ENCODE measurements around the gene TRAF2. TPM values are rescaled to one million over a fixed set of nuclear protein-coding genes. Genes with fewer than 3 reads are reported as not detected.

Gene TRAF2
- total RNA-seq, 4 donors from 2014 or later, result 9.7 to 18.3 (median 15.4) TPM

- intact Hi-C loops (cut with DNase I), result no loop called here
- WGBS, 2 donors, result 69 to 87% methylated on average over 6 of the region's 7 CpGs
Measured at GRCh38 chr9:136958473-136958872, 72.2 kb downstream of the TRAF2 start.

GRCh38 chr9:136958898-136959850, 72.9 kb downstream of the TRAF2 start:
- no peak for TF ChIP-seq POLR2A (IDR thresholded peaks at IDR 0.05)
- no peak for TF ChIP-seq CTCF (IDR thresholded peaks at IDR 0.05)
- no peak for DNase-seq
- H3K4me3 ChIP-seq (replicated peaks in 1 of 3), result no peak overlapping the region
- H3K9me3 ChIP-seq, result no peaks in the 10 kb centered on the region
- H3K27ac ChIP-seq, result no peak overlapping the region
- no peaks in the 10 kb centered on the region for H3K36me3 ChIP-seq
- 79 to 86% methylated on average over 17 to 18 of the region's 28 CpGs for WGBS, 2 donors
- H3K27me3 ChIP-seq, result no peaks in the 10 kb centered on the region
- intact Hi-C loops (cut with DNase I), result no loop called here
- peaks cover 4 to 24% of the 10 kb centered on the region in 2 donors for H3K4me1 ChIP-seq

More at GRCh38 chr9:136958473-136958872, 72.2 kb downstream of the TRAF2 start:
- Histone ChIP-seq H3K4me1 (peaks cover 4 to 31% of the 10 kb centered on the region in 2 donors), H3K36me3 (no peaks in the 10 kb centered on the region), H3K9me3 (no peaks in the 10 kb centered on the region), H3K4me3 (replicated peaks in 1 of 3) (no peak overlapping the region), H3K27ac (no peak overlapping the region), H3K27me3 (no peaks in the 10 kb centered on the region)
- TF ChIP-seq CTCF (IDR thresholded peaks at IDR 0.05) (no peak), POLR2A (IDR thresholded peaks at IDR 0.05) (no peak)
- DNase-seq, result no peak

DNA sequence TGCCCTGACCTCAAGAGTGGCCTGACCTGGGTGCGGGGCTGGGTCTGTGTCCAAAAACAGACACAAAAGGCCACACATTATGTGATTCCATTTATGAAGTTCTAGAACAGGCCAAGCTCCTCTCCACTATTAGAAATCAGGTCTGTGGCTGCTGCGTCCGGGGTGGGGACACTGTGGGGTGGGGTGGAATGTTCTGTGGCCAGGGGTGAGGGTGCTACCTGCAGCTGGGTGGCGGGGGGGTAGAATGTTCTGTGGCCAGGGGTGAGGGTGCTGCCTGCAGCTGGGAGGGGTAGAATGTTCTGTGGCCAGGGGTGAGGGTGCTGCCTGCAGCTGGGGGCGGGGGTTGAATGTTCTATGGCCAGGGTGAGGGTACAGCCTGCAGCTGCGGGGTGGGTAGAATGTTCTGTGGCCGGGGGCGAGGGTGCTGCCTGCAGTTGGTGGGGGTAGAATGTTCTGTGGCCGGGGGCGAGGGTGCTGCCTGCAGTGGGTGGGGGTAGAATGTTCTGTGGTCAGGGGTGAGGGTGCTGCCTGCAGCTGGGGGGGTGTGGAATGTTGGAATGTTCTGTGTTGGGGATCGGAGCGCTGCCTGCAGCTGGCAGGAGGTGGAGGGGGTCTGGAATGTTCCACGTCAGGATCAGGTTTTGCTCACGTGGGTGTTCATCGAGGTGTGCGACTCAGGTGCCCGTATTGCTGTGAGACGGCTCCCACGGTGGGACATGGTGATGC, 74.1 kb downstream of the TRAF2 start:
- H3K36me3 ChIP-seq, result no peaks in the 10 kb centered on the region
- TF ChIP-seq POLR2A (IDR thresholded peaks at IDR 0.05) (no peak), CTCF (IDR thresholded peaks at IDR 0.05) (no peak)
- H3K4me1 ChIP-seq, result peaks cover 4 to 23% of the 10 kb centered on the region in 2 donors
- H3K4me3 ChIP-seq (replicated peaks in 1 of 3), result no peak overlapping the region
- H3K9me3 ChIP-seq, result no peaks in the 10 kb centered on the region
- DNase-seq, result peak; percentile 47 to 57
- intact Hi-C loops (cut with DNase I), result no loop called here
- no peaks in the 10 kb centered on the region for H3K27me3 ChIP-seq
- no peak overlapping the region for H3K27ac ChIP-seq
- 69 to 75% methylated on average over 14 to 16 of the region's 19 CpGs for WGBS, 2 donors

- DNase-seq, result no peak
- no peak overlapping the region for H3K4me3 ChIP-seq (replicated peaks in 1 of 3)
- peaks cover 4 to 25% of the 10 kb centered on the region in 2 donors for H3K4me1 ChIP-seq
- no peak for TF ChIP-seq CTCF (IDR thresholded peaks at IDR 0.05)
- TF ChIP-seq POLR2A (IDR thresholded peaks at IDR 0.05), result no peak
- H3K27ac ChIP-seq, result no peak overlapping the region
- no peaks in the 10 kb centered on the region for H3K27me3 ChIP-seq
- intact Hi-C loops (cut with DNase I), result no loop called here
- no peaks in the 10 kb centered on the region for H3K9me3 ChIP-seq
- no peaks in the 10 kb centered on the region for H3K36me3 ChIP-seq
- WGBS, 2 donors, result 77 to 84% methylated on average over 9 to 12 of the region's 15 CpGs
Measured at GRCh38 chr9:136960938-136961275, 74.6 kb downstream of the TRAF2 start.
